Upper lobe of left lung (tissue), 6 donors: ENCODE measurements around the gene SEC14L6. TPM values are rescaled to one million over a fixed set of nuclear protein-coding genes. Genes with fewer than 3 reads are reported as not detected.

ENCODE experiments used
- ATAC-seq, 2 donors: fragments of 200-7000 bp; cut with Tn5 transposase; one replicate each; pipeline ENCODE4 v1.9.1; 2022; ENCODE audit warnings: mild to moderate bottlenecking in 2 of 2, moderate library complexity in 2 of 2; ENCODE audit not compliant: low FRiP score in 2 of 2
- DNase-seq, 2 donors: peaks; one replicate each; pipeline ENCODE4 v3.0.0-alpha.2; 2019 to 2020
- H3K27ac ChIP-seq, 4 donors: fragments of 200-600 bp; sonication (generic); one replicate each; pipeline ENCODE4 v1.5.1; 2016 to 2019
- H3K27me3 ChIP-seq, 4 donors: fragments of 200-600 bp; sonication (generic); one replicate each; pipeline ENCODE4 v1.5.1; 2017 to 2019
- H3K36me3 ChIP-seq, 4 donors: fragments of 200-600 bp; sonication (generic); one replicate each; pipeline ENCODE4 v1.5.1; 2016 to 2019
- H3K4me1 ChIP-seq, 4 donors: fragments of 200-600 bp; sonication (generic); one replicate each; pipeline ENCODE4 v1.5.1; 2018 to 2019
- H3K4me3 ChIP-seq, 4 donors: fragments of 200-600 bp; sonication (generic); one replicate each; pipeline ENCODE4 v1.5.1; 2017 to 2019; ENCODE audit warnings: mild to moderate bottlenecking in 2 of 4, moderate library complexity in 1 of 4
- H3K9me3 ChIP-seq, 4 donors: fragments of 200-600 bp; sonication (generic); one replicate each; pipeline ENCODE4 v1.5.1; 2018 to 2019
- EP300 ChIP-seq, 4 donors: sonication (generic); formaldehyde crosslinking; IDR thresholded peaks; one replicate each; pipeline ENCODE4 v1.5.1; 2017; ENCODE audit warnings: antibody characterized with exemption in 4 of 4, control low read depth in 2 of 4
- POLR2A ChIP-seq, 4 donors: fragments of 450-650 bp; IDR thresholded peaks; one replicate each; pipeline ENCODE4 v1.5.1; 2016 to 2017; ENCODE audit warnings: antibody characterized with exemption in 4 of 4, mild to moderate bottlenecking in 2 of 4
- POLR2AphosphoS5 ChIP-seq, 2 donors: sonication (generic); formaldehyde crosslinking; IDR thresholded peaks; one replicate each; pipeline ENCODE4 v1.5.1; 2017; ENCODE audit warnings: antibody characterized with exemption in 2 of 2
- WGBS, 2 donors: methylation state at CpG; one replicate each; pipeline ENCODE4 v1.1.5; 2017 to 2018; 5-methylcytosine and 5-hydroxymethylcytosine counted together
- total RNA-seq, 6 donors: library from RNA; depleted of rRNA in 4 of 6; stranded (reverse); fragments of >200 nt in 4 of 6; gene quantifications; one replicate each; pipeline versions ENCODE4 v1.1.0 to v1.2.1, GENCODE V29; 2016 to 2021
- TF ChIP-seq, protein P1 (sequence below), 6 experiments: fragments of 450-650 bp in 4 of 6; fragments of 200-600 bp in 2 of 6; sonication (generic) in 2 of 6; IDR thresholded peaks; one replicate each; pipeline ENCODE4 v1.5.1; 2016 to 2019; ENCODE audit warnings: antibody characterized with exemption in 6 of 6
- donor health status: DM: no; HTN: no; CAD: no; lungs with moderate emphysema.
- donor health status: DM: no; HTN: yes; CAD: no; lungs with severe emphysema.

The SEC14L6 gene
- total RNA-seq, 6 donors from 2014 or later = 11.4 to 41.3 (median 20.9) TPM

DNA sequence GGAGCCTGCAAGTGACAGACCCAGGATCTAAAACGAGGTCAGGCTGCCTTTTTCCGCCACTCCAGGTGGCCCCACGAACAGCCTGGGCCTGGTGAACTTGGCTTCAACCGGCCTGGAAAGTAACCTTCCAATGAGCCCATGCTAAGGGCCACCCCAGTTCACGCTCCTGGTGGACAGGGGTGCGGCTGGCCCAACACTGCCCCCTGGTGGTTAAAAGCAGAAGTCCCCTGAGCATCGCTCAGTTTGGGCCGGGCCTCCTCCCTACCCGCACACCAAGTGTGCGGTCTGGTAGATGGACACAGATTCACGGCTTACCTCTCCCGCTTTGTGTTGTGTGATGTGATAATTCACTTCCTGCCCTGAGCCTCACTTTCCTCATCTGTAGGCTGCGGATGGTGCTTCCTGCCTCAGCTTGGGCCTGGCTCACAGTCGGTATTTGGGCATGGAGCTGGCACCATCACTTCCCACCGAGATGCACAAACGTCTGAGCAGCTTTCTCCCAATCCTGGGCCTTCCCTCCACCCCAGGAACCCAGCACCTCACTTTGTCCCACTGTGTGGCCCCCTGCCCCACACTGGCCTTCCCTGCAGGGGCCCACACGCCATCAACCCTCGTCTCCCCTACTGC is 61.1 kb downstream of the SEC14L6 start:
- H3K9me3 ChIP-seq = no peaks in the 10 kb centered on the region
- H3K4me3 ChIP-seq = no peak overlapping the region
- no peaks in the 10 kb centered on the region for H3K27me3 ChIP-seq
- 29 to 38% methylated on average over 14 to 18 of the region's 18 CpGs for WGBS, 2 donors
- no peak overlapping the region for H3K27ac ChIP-seq
- peak; percentile 87 to 91 for ATAC-seq
- no peaks in the 10 kb centered on the region for H3K4me1 ChIP-seq
- TF ChIP-seq, protein P1, sequence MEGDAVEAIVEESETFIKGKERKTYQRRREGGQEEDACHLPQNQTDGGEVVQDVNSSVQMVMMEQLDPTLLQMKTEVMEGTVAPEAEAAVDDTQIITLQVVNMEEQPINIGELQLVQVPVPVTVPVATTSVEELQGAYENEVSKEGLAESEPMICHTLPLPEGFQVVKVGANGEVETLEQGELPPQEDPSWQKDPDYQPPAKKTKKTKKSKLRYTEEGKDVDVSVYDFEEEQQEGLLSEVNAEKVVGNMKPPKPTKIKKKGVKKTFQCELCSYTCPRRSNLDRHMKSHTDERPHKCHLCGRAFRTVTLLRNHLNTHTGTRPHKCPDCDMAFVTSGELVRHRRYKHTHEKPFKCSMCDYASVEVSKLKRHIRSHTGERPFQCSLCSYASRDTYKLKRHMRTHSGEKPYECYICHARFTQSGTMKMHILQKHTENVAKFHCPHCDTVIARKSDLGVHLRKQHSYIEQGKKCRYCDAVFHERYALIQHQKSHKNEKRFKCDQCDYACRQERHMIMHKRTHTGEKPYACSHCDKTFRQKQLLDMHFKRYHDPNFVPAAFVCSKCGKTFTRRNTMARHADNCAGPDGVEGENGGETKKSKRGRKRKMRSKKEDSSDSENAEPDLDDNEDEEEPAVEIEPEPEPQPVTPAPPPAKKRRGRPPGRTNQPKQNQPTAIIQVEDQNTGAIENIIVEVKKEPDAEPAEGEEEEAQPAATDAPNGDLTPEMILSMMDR (IDR thresholded peaks at IDR 0.05) = peak; percentile 94 to 97 (median 95)
- TF ChIP-seq POLR2A (IDR thresholded peaks at IDR 0.05) = no peak
- peak in 1 of 2 donors; percentile 71 for DNase-seq
- H3K36me3 ChIP-seq = no peaks in the 10 kb centered on the region

DNA sequence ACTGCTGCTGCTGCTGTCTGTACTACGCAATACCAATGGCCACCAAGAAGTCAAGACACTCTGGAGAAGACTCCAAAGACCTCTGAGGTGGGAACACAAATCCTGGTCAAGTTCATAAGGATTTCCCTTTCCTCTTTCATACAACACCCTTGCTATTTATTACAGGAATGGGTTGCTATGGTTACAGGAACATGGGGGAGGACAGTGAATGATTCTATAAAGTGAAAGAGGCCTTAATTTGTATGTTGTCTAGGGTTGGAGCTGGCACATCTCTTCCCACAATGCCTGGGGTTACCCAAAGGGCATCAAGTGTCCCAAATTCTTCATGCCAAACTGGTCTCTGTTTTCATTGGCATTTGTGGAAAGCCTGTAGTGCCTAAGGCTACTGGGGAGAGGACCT is 63.4 kb downstream of the SEC14L6 start:
- H3K9me3 ChIP-seq = no peaks in the 10 kb centered on the region
- WGBS, 2 donors = 93 to 94% methylated on average over 1 of the region's 1 CpG
- no peaks in the 10 kb centered on the region for H3K4me1 ChIP-seq
- no peaks in the 10 kb centered on the region for H3K36me3 ChIP-seq
- ATAC-seq = no peak
- no peak overlapping the region for H3K4me3 ChIP-seq
- no peak for TF ChIP-seq POLR2A (IDR thresholded peaks at IDR 0.05)
- TF ChIP-seq POLR2AphosphoS5 (IDR thresholded peaks at IDR 0.05) = no peak
- no peak for TF ChIP-seq EP300 (IDR thresholded peaks at IDR 0.05)
- TF ChIP-seq, protein P1 (IDR thresholded peaks at IDR 0.05) = no peak
- no peak for DNase-seq
- no peak overlapping the region for H3K27ac ChIP-seq
- no peaks in the 10 kb centered on the region for H3K27me3 ChIP-seq

DNA sequence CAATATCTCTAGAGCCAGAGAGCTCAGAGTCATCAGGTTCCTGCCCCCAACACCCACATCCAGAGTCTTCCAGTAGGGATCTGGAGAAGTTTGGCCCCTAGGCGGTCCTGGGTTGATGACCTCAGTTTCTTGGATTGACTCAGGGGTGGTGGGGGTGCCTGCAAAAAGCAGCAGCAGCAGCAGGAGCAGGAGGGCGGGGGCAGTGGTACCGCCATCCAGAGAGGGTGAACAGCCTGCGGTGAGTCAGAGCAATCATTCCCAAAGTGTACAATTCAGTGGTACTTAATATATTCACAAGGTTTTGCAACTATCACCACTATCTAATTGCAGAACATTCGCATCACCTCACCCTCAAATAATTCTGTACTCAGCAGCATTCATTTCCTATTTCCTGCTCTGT is 64.8 kb downstream of the SEC14L6 start:
- TF ChIP-seq EP300 (IDR thresholded peaks at IDR 0.05) (no peak), POLR2A (IDR thresholded peaks at IDR 0.05) (no peak), POLR2AphosphoS5 (IDR thresholded peaks at IDR 0.05) (no peak)
- TF ChIP-seq, protein P1 (IDR thresholded peaks at IDR 0.05) = no peak
- no peaks in the 10 kb centered on the region for H3K36me3 ChIP-seq

DNA sequence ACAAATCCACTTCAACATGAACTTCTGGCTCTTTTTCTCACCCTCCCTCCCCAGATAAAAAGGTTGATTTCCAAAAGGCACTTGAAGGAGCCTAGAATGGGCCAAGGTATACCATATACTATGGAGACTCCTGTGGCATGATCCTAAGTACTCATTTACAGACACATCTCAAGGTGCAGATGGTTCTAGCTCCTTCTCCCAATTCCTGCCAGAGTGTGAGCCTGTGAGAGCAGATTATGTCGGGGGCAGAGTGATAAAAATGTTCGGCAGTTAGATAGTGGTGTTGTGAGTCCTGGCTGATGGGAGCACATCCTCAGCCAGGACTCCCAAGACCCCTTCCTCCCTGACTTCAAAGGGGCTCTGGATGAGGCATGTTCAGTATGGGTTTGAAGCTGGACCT is 66.6 kb downstream of the SEC14L6 start:
- H3K27ac ChIP-seq = no peak overlapping the region
- H3K36me3 ChIP-seq = no peaks in the 10 kb centered on the region
- H3K27me3 ChIP-seq = no peaks in the 10 kb centered on the region
- no peaks in the 10 kb centered on the region for H3K9me3 ChIP-seq
- no peak for DNase-seq
- TF ChIP-seq EP300 (IDR thresholded peaks at IDR 0.05) (no peak), POLR2AphosphoS5 (IDR thresholded peaks at IDR 0.05) (no peak), POLR2A (IDR thresholded peaks at IDR 0.05) (no peak)
- TF ChIP-seq, protein P1 (IDR thresholded peaks at IDR 0.05) = no peak
- 76 to 79% methylated on average over 2 of the region's 2 CpGs for WGBS, 2 donors
- ATAC-seq = no peak
- H3K4me3 ChIP-seq = no peak overlapping the region
- H3K4me1 ChIP-seq = no peaks in the 10 kb centered on the region

More for the DNA sequence above, 64.8 kb downstream of the SEC14L6 start:
- no peaks in the 10 kb centered on the region for H3K9me3 ChIP-seq
- DNase-seq (no peak), ATAC-seq (peak in 1 of 2 donors; percentile 50)
- H3K27me3 ChIP-seq = no peaks in the 10 kb centered on the region
- WGBS, 2 donors = 82 to 83% methylated on average over 5 of the region's 5 CpGs
- H3K27ac ChIP-seq = no peak overlapping the region
- H3K4me3 ChIP-seq = no peak overlapping the region
- H3K4me1 ChIP-seq = no peaks in the 10 kb centered on the region
